GM12864 (cell line): ENCODE data around the gene POLL.
A peak's percentile ranks its signal among the peaks of the same experiment; 100 is the strongest.
"Not testable (repeated sequence)": the region's sequence is repeated elsewhere in the genome, so short reads cannot be mapped to it uniquely, and the experiment has no call there.

Source experiments
- DNase-seq: peaks from one replicate; pipeline ENCODE4 v3.0.0-alpha.2; 2011; ENCODE audit warnings: low read depth
- H3K4me3 ChIP-seq: 2 replicates; pipeline ENCODE4 v1.5.1; 2011; ENCODE audit warnings: mild to moderate bottlenecking, low read depth, low read length, control low read depth
- TF ChIP-seq, protein P1 (sequence below): IDR thresholded peaks from 2 replicates; pipeline ENCODE4 v1.5.1; 2011; ENCODE audit warnings: low read depth, mild to moderate bottlenecking, moderate library complexity, low read length, control low read depth, inconsistent platforms; ENCODE audit errors: missing control alignments

Gene POLL

GRCh38 chr10:101595591-101596433, 7.8 kb upstream of the POLL start:
- no peak overlapping the region for H3K4me3 ChIP-seq
- no peak for DNase-seq
- TF ChIP-seq, protein P1, sequence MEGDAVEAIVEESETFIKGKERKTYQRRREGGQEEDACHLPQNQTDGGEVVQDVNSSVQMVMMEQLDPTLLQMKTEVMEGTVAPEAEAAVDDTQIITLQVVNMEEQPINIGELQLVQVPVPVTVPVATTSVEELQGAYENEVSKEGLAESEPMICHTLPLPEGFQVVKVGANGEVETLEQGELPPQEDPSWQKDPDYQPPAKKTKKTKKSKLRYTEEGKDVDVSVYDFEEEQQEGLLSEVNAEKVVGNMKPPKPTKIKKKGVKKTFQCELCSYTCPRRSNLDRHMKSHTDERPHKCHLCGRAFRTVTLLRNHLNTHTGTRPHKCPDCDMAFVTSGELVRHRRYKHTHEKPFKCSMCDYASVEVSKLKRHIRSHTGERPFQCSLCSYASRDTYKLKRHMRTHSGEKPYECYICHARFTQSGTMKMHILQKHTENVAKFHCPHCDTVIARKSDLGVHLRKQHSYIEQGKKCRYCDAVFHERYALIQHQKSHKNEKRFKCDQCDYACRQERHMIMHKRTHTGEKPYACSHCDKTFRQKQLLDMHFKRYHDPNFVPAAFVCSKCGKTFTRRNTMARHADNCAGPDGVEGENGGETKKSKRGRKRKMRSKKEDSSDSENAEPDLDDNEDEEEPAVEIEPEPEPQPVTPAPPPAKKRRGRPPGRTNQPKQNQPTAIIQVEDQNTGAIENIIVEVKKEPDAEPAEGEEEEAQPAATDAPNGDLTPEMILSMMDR: no peak

DNA sequence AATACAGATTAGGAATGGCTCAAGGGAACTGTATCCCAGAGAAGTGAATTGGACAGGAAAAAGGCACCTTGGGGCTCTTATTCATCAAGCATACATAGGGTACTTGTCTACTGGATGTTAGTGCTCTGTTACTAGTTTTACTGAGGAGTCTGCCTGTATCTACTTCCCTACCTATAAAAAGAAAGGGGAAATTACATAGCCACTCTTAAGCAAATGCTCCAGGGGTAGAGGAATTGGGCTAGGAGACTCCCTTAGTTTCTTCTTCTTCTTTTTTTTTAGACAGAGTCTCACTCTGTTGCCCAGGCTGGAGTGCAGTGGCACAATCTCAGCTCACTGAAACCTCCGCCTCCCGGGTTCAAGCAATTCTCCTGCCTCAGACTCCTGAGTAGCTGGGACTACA, 5.3 kb upstream of the POLL start:
- not testable (repeated sequence) for H3K4me3 ChIP-seq, DNase-seq

DNA sequence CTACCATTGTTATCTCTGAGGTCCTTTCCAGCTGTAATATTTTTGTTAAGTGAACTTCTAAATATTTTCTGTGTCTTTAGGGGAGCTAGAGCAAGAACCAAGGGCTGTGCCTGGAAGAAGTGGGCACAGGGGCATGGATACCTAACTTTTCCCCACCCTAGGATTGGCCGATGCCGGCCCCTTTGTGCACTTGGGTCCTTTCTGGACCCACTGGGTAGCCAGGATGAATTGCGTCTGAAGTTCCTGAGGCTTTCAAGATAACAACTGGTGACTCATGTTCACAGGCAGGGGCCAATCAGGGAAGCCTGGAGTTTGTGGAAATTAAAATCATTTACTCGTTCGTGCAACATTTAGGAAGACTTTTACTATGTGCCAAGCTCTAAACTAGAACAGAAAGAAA, 822 bp upstream of the POLL start:
- TF ChIP-seq, protein P1: no peak
- DNase-seq: no peak
- peak overlapping the region; percentile 77 for H3K4me3 ChIP-seq

DNA sequence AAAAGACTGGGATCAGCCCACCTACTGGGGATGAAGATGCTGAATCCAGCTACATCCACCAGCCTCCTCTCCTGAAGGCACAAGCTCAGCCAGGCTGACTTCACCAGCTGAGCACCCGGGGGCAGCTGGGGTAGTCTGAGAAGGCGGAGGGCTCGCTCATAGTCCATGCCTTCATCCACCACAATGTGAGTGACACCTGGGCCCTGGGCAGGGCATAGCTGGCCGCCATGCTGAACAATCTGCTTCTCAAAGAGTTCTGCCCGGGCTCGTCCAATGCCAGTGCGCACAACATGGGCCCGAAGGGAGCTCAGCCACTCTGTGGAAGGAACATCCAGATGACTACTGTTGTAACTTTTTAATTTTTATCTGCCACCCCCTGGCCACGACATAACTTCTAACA, 2.2 kb downstream of the POLL start:
- TF ChIP-seq, protein P1: no peak
- no peak overlapping the region for H3K4me3 ChIP-seq
- no peak for DNase-seq

- TF ChIP-seq, protein P1: no peak
- no peak overlapping the region for H3K4me3 ChIP-seq
- DNase-seq: no peak
Measured at GRCh38 chr10:101580486-101581399, 7.3 kb downstream of the POLL start.

DNA sequence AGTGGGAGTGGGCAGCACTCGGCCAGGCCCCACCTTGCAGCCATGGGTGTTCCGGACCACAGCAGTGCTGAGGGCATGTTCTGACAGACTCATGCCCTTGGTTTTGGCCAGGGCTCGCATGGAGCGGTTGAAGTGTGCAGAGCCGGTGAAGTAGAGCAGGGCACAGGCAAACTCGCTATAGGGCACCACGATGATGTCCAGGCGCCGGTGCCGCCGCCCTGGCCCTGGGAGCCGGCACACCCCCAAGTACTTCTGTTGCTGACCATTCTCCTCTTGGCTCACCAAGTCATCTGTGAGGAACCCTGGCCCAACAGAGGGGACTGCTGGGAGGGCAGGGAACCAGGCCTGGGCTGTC, 8.6 kb downstream of the POLL start:
- DNase-seq: no peak
- H3K4me3 ChIP-seq: no peak overlapping the region
- TF ChIP-seq, protein P1: no peak

- TF ChIP-seq, protein P1: no peak
- DNase-seq: no peak
Measured at GRCh38 chr10:101578803-101579515, 9.1 kb downstream of the POLL start.

More at GRCh38 chr10:101578803-101579515, 9.1 kb downstream of the POLL start:
- no peak overlapping the region for H3K4me3 ChIP-seq
